Psoas muscle (tissue), 8 donors: ENCODE results near the gene KHK. TPM values are rescaled to one million over a fixed set of nuclear protein-coding genes. Genes with fewer than 3 reads are reported as not detected.
A peak's percentile ranks its signal among the peaks of the same experiment; 100 is the strongest.

Experiments used
- ATAC-seq, 4 donors: fragments of 200-7000 bp; cut with Tn5 transposase; one replicate each; pipeline ENCODE4 v1.9.1; 2020; ENCODE audit warnings: moderate library complexity in 3 of 4, mild to moderate bottlenecking in 2 of 4
- DNase-seq, 2 donors: peaks; one replicate each; pipeline ENCODE4 v3.0.0-alpha.2; 2020
- H3K27ac ChIP-seq: fragments of 200-600 bp; one replicate; pipeline ENCODE4 v1.8.0; 2022
- H3K27me3 ChIP-seq, 3 donors: fragments of 200-600 bp in 1 of 3; one replicate each; pipeline versions ENCODE4 v1.6.1 to v1.8.0; 2013 to 2022; ENCODE audit warnings: low read length in 2 of 3, mild to moderate bottlenecking in 2 of 3, moderate library complexity in 1 of 3; ENCODE audit not compliant: insufficient read depth in 3 of 3
- H3K36me3 ChIP-seq, 2 donors: fragments of 200-600 bp in 1 of 2; one replicate each; pipeline versions ENCODE4 v1.6.1 to v1.8.0; 2013 to 2022; ENCODE audit warnings: low read depth in 1 of 2, mild to moderate bottlenecking in 1 of 2, moderate library complexity in 1 of 2; ENCODE audit not compliant: insufficient read depth in 1 of 2
- H3K4me1 ChIP-seq: fragments of 200-600 bp; one replicate; pipeline ENCODE4 v1.8.0; 2022
- H3K4me3 ChIP-seq: fragments of 200-600 bp; one replicate; pipeline ENCODE4 v1.8.0; 2022; ENCODE audit warnings: mild to moderate bottlenecking
- H3K9me3 ChIP-seq: fragments of 200-600 bp; one replicate; pipeline ENCODE4 v1.8.0; 2022
- WGBS, 3 donors: extraction: QIAGEN DNeasy Blood & Tissue Kit; methylation state at CpG; one replicate each; pipeline versions ENCODE4 v1.1.6 to v1.1.7; 2013; 5-methylcytosine and 5-hydroxymethylcytosine counted together
- intact Hi-C, 2 donors: fragments of 100-400 bp; cut with DNase I; formaldehyde crosslinking; loops; one replicate each; pipeline versions ENCODE4 v1.11.0 to v1.14.2; 2022
- polyA plus RNA-seq, 3 donors: library from polyadenylated mRNA; stranded (reverse); fragments of 200-250 nt; gene quantifications; one replicate each; pipeline ENCODE4 v1.2.3, GENCODE V29; 2013
- total RNA-seq, 4 donors: library from RNA; stranded (reverse); fragmentation: NEBNext Ultra II Directional in 2 of 4; extraction: Animal tissue kit (Norgen Biotek cat#: 25700) in 2 of 4; gene quantifications; one replicate each; pipeline versions ENCODE4 v1.2.1 to v1.2.4, GENCODE V29; 2021 to 2023
- TF ChIP-seq, protein P1 (sequence below): fragments of 200-600 bp; IDR thresholded peaks from one replicate; pipeline ENCODE4 v1.8.0; 2022; ENCODE audit warnings: antibody characterized with exemption
- donor health status: healthy with polysubstance abuse.
- donor health status: DM: no; HTN: no; CAD: no; lungs with moderate emphysema.
- donor health status: Bipolar disorder and iron deficiency.
- donor health status: healthy.
- donor health status: DM: yes; HTN: yes; CAD: no.
- donor health status: DM: no; HTN: no; CAD: no.
- donor health status: DM: no; HTN: no; CAD: no.
- donor health status: DM: yes; HTN: yes; CAD: no.

The KHK gene
- total and polyA plus RNA-seq, 7 donors = 1.5 to 5.8 (median 2.5) TPM

DNA sequence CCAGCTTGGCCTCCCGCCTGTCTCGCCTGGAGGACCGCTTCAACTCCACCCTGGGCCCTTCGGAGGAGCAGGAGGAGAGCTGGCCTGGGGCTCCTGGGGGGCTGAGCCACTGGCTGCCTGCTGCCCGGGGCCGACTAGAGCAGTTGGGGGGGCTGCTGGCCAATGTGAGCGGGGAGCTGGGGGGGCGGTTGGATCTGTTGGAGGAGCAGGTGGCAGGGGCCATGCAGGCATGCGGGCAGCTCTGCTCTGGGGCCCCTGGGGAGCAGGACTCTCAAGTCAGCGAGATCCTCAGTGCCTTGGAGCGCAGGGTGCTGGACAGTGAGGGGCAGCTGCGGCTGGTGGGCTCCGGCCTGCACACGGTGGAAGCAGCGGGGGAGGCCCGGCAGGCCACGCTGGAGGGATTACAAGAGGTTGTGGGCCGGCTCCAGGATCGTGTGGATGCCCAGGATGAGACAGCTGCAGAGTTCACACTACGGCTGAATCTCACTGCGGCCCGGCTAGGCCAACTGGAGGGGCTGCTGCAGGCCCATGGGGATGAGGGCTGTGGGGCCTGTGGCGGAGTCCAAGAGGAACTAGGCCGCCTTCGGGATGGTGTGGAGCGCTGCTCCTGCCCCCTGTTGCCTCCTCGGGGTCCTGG is 3.7 kb upstream of the KHK start:
- TF ChIP-seq, protein P1, sequence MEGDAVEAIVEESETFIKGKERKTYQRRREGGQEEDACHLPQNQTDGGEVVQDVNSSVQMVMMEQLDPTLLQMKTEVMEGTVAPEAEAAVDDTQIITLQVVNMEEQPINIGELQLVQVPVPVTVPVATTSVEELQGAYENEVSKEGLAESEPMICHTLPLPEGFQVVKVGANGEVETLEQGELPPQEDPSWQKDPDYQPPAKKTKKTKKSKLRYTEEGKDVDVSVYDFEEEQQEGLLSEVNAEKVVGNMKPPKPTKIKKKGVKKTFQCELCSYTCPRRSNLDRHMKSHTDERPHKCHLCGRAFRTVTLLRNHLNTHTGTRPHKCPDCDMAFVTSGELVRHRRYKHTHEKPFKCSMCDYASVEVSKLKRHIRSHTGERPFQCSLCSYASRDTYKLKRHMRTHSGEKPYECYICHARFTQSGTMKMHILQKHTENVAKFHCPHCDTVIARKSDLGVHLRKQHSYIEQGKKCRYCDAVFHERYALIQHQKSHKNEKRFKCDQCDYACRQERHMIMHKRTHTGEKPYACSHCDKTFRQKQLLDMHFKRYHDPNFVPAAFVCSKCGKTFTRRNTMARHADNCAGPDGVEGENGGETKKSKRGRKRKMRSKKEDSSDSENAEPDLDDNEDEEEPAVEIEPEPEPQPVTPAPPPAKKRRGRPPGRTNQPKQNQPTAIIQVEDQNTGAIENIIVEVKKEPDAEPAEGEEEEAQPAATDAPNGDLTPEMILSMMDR = no peak
- Histone ChIP-seq H3K9me3 (no peaks in the 10 kb centered on the region), H3K4me1 (peaks cover 24% of the 10 kb centered on the region), H3K27ac (peak overlapping the region; percentile 85), H3K4me3 (peak overlapping the region; percentile 64), H3K27me3 (no peaks in the 10 kb centered on the region), H3K36me3 (no peaks in the 10 kb centered on the region)
- 29 to 41% (median 37%) methylated on average over 22 to 27 of the region's 27 CpGs for WGBS, 3 donors
- intact Hi-C loops = loop anchor here (1.0 to 5.0 kb wide), 2 partner anchors 33 to 46 kb away; no protein-coding TSS in a partner anchor
- ATAC-seq (no peak), DNase-seq (peak in 1 of 2 donors; percentile 30)

GRCh38 chr2:27083410-27084296 is 2.9 kb upstream of the KHK start:
- DNase-seq = peak in 1 of 2 donors; percentile 26

DNA sequence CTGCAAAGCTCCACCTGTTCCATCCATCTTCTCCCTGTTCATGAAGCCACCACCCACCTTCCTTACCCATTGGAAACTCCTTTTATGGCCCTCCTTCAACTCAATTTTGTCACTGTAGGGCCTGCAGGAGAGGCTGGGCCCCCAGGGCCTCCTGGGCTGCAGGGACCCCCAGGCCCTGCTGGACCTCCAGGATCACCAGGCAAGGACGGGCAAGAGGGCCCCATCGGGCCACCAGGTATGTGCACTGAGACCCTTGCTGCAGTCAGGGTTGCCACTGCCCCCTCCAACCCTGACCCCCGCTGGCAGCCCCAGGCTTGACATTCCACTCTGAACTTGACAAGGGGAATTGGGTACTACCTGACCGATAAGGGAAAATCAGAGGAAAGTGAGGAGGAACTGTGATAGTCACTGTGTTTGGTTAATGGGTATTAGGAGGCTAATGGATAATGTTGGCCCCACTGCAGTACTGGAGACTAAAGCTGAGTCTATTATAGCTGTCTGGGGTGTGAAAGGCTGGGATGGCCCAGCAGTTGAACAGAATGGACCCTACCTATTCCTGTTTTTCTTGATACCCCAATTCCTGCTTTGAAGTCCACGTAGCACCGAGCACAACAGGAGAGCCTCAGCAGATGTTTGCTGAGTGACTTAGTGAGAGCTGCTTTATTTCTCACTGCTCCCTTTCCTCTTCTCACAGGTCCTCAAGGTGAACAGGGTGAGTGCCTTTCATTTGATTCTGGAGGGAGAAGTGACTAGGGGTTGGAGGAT is 2.1 kb upstream of the KHK start:
- Histone ChIP-seq H3K4me3 (no peak overlapping the region), H3K36me3 (no peaks in the 10 kb centered on the region), H3K27me3 (no peaks in the 10 kb centered on the region), H3K9me3 (no peaks in the 10 kb centered on the region), H3K4me1 (peaks cover 24% of the 10 kb centered on the region), H3K27ac (no peak overlapping the region)
- intact Hi-C loops = loop anchor here in 1 of 2 donors (5.0 kb wide), 2 partner anchors 47 to 122 kb away; no protein-coding TSS in a partner anchor
- ATAC-seq (no peak), DNase-seq (peak in 1 of 2 donors; percentile 50)
- 77 to 89% (median 84%) methylated on average over 6 of the region's 6 CpGs for WGBS, 3 donors
- TF ChIP-seq, protein P1 = no peak

More at GRCh38 chr2:27083410-27084296, 2.9 kb upstream of the KHK start:
- intact Hi-C loops = loop anchor here in 1 of 2 donors (5.0 kb wide), 1 partner anchor 46 kb away; no protein-coding TSS in a partner anchor
- H3K4me3 ChIP-seq = peak overlapping the region; percentile 64
- peak overlapping the region; percentile 85 for H3K27ac ChIP-seq
- TF ChIP-seq, protein P1 = no peak
- H3K27me3 ChIP-seq = no peaks in the 10 kb centered on the region
- peaks cover 24% of the 10 kb centered on the region for H3K4me1 ChIP-seq
- H3K36me3 ChIP-seq = no peaks in the 10 kb centered on the region
- 54 to 70% (median 56%) methylated on average over 17 to 20 of the region's 20 CpGs for WGBS, 3 donors
- no peak for ATAC-seq
- no peaks in the 10 kb centered on the region for H3K9me3 ChIP-seq

- TF ChIP-seq, protein P1 = no peak
- WGBS, 3 donors = 54 to 64% (median 55%) methylated on average over 10 of the region's 10 CpGs
- intact Hi-C loops = loop anchor here in 1 of 2 donors (5.0 kb wide), 1 partner anchor 123 kb away; no protein-coding TSS in a partner anchor
- H3K4me3 ChIP-seq = peak overlapping the region; percentile 70
- ATAC-seq = no peak
- peak overlapping the region; percentile 84 for H3K27ac ChIP-seq
- DNase-seq = peak in 1 of 2 donors; percentile 54
- H3K4me1 ChIP-seq = peaks cover 24% of the 10 kb centered on the region
- H3K36me3 ChIP-seq = no peaks in the 10 kb centered on the region
- H3K27me3 ChIP-seq = no peaks in the 10 kb centered on the region
- H3K9me3 ChIP-seq = no peaks in the 10 kb centered on the region
Observed at GRCh38 chr2:27085062-27085672, 1.4 kb upstream of the KHK start.
